ENCODE measurements around the gene MIAT.
A peak's percentile ranks its signal among the peaks of the same experiment; 100 is the strongest.

Gene MIAT

GRCh38 chr22:26632422-26633155 lies 24.8 kb upstream of the MIAT start:
- DNase-seq: no peak

GRCh38 chr22:26634189-26634588 lies 23.2 kb upstream of the MIAT start:
- no peak for DNase-seq

GRCh38 chr22:26635117-26635516 lies 22.3 kb upstream of the MIAT start:
- DNase-seq: no peak

- no peak for DNase-seq
These were observed 21.1 kb upstream of the MIAT start for GRCh38 chr22:26636296-26636695.

- DNase-seq: no peak
These were observed 14.6 kb upstream of the MIAT start for GRCh38 chr22:26642465-26643417.

GRCh38 chr22:26643418-26644100 lies 13.8 kb upstream of the MIAT start:
- no peak for DNase-seq

- peak; percentile 56 for DNase-seq
These were observed 11.2 kb upstream of the MIAT start for GRCh38 chr22:26646158-26646557.

GRCh38 chr22:26648011-26648497 lies 9.3 kb upstream of the MIAT start:
- DNase-seq: peak; percentile 33

- no peak for DNase-seq
These were observed 8.6 kb upstream of the MIAT start for GRCh38 chr22:26648528-26649388.

- DNase-seq: no peak
These were observed 6.5 kb upstream of the MIAT start for GRCh38 chr22:26650722-26651421.

- DNase-seq: no peak
These were observed 5.6 kb upstream of the MIAT start for GRCh38 chr22:26651815-26652214.

- DNase-seq: no peak
These were observed 773 bp downstream of the MIAT start for GRCh38 chr22:26658161-26658560.

- peak; percentile 94 for DNase-seq
These were observed 1.5 kb downstream of the MIAT start for GRCh38 chr22:26658671-26659478.

GRCh38 chr22:26660356-26660755 lies 3.0 kb downstream of the MIAT start:
- DNase-seq: no peak

- no peak for DNase-seq
These were observed 3.7 kb downstream of the MIAT start for GRCh38 chr22:26660961-26661578.

GRCh38 chr22:26662160-26662559 lies 4.8 kb downstream of the MIAT start:
- DNase-seq: no peak

GRCh38 chr22:26663374-26663923 lies 6.1 kb downstream of the MIAT start:
- DNase-seq: no peak

GRCh38 chr22:26665813-26666231 lies 8.4 kb downstream of the MIAT start:
- peak; percentile 82 for DNase-seq

GRCh38 chr22:26667140-26667539 lies 9.8 kb downstream of the MIAT start:
- DNase-seq: no peak

GRCh38 chr22:26669060-26669481 lies 11.7 kb downstream of the MIAT start:
- DNase-seq: peak; percentile 52
